Motor neuron (in vitro differentiated cells): ENCODE measurements around the gene NGB. TPM values are rescaled to one million over a fixed set of nuclear protein-coding genes. Genes with fewer than 3 reads are reported as not detected.

ENCODE experiments used
- ATAC-seq, 8 experiments: fragments of 200-7000 bp; cut with Tn5 transposase; replicated peaks in 6 of 8; 2 replicates each; pipeline ENCODE4 v1.8.0; 2021; ENCODE audit warnings: mild to moderate bottlenecking in 8 of 8, moderate library complexity in 8 of 8
- H3K27ac ChIP-seq, 2 donors: fragments of 250-450 bp; sonication (Bioruptor Pico); 2 replicates each; pipeline ENCODE4 v1.9.0; 2021; ENCODE audit warnings: antibody characterized with exemption in 2 of 2, mild to moderate bottlenecking in 2 of 2, moderate library complexity in 1 of 2
- H3K4me1 ChIP-seq, 2 donors: fragments of 250-450 bp; sonication (Bioruptor Pico); replicated peaks in 1 of 2; 2 replicates each; pipeline ENCODE4 v1.6.1; 2021; ENCODE audit warnings: antibody characterized with exemption in 2 of 2, mild to moderate bottlenecking in 2 of 2, moderate library complexity in 1 of 2
- H3K4me3 ChIP-seq, 5 donors: fragments of 250-450 bp; sonication (Bioruptor Pico); 2 replicates each; pipeline ENCODE4 v1.9.0; 2021; ENCODE audit warnings: antibody characterized with exemption in 5 of 5, mild to moderate bottlenecking in 5 of 5, moderate library complexity in 4 of 5
- WGBS, 10 experiments: fragments of 450-650 bp; shearing (Covaris generic); methylation state at CpG; one replicate each; pipeline ENCODE4 v1.0.0; 2022; 5-methylcytosine and 5-hydroxymethylcytosine counted together
- in situ Hi-C, 9 experiments: fragments of 400-800 bp; cut with MboI; loops; one replicate each; pipeline ENCODE4 v1.15.0; 2021; ENCODE audit warnings: low sequenced_read_pairs in 9 of 9, low pct_unique_long_range_greater_than_20kb in 2 of 9; ENCODE audit not compliant: unreplicated experiment in 9 of 9
- total RNA-seq, 8 experiments: library from RNA; unstranded; fragments of 300-600 nt; gene quantifications; 2 replicates each; pipeline versions ENCODE4 v1.2.3 to v1.2.4, GENCODE V29; 2022

NGB gene
- total RNA-seq, 8 experiments from 2014 or later, result 0.09 to 0.85 (median 0.35) TPM; not detected in 1

GRCh38 chr14:77220246-77221017 is 50.6 kb downstream of the NGB start:
- no peak overlapping the region for H3K4me3 ChIP-seq
- in situ Hi-C loops, result no loop called here
- ATAC-seq, result no peak
- H3K27ac ChIP-seq, result no peak overlapping the region
- WGBS, 10 experiments, result 20 to 80% (median 65%) methylated on average over 1 to 7 of the region's 24 CpGs; no CpG with 5 or more reads in 4 of the 10 experiments
- no peaks in the 10 kb centered on the region for H3K4me1 ChIP-seq

DNA sequence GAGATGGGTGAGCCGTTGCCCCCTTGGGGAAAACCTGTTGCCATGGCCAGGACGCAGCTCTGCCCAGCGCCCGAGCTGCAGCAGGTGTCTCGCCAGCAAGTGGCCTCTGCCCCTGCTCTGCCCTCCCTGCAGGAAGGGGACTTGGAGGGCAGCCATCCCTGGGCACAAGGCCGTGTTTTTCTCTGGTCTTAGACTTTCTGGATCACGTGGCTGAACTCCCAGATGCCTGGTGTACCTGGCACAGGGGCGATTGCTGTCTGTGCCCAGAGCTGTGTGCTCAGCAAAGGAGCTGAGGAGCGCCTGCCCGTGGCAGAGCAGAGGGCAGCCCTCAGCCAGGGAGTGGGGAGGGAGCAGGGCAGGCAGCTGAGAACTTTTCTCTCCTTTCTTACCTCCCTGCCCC is 51.4 kb downstream of the NGB start:
- Histone ChIP-seq H3K4me1 (no peaks in the 10 kb centered on the region), H3K4me3 (no peak overlapping the region), H3K27ac (no peak overlapping the region)
- 0 to 100% (median 70%) methylated on average over 1 to 4 of the region's 10 CpGs; no CpG with 5 or more reads in 6 of the 10 experiments for WGBS, 10 experiments
- in situ Hi-C loops, result no loop called here
- ATAC-seq, result no peak

DNA sequence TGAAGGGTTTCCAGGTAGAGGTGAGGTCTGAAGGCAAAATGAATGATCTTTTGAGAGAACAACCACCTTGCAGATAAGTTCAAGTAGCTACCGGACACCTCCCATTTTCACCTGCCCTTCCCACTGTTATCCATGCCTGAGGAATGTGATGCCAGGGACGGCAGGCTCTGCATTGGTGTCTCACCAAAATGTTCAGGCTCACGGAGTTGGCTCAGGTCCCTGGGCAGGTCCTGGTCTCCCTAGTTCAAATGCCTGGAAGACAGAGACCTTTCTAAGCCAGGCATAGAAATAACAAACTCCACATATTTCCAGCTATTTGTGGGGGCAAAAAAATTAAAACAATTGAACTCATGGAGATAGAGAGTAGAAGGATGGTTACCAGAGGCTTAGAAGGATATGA is 53.5 kb downstream of the NGB start:
- ATAC-seq, result no peak
- Histone ChIP-seq H3K4me3 (no peak overlapping the region), H3K27ac (no peak overlapping the region), H3K4me1 (peaks cover 4 to 8% of the 10 kb centered on the region in 2 donors)
- in situ Hi-C loops, result no loop called here
- 0 to 100% (median 29%) methylated on average over 1 to 3 of the region's 3 CpGs; no CpG with 5 or more reads in 3 of the 10 experiments for WGBS, 10 experiments

Other genes starting within 250 kb of the NGB start
- 10 to 100 TPM; 15.9 to 68.1 (median 40.4) TPM for gene IRF2BPL, start 242.5 kb downstream of the NGB start, total RNA-seq
- 10 to 100 TPM in 7 of 8 experiments, 1 to 10 TPM in 1; 9.0 to 30.6 (median 16.2) TPM for gene CIPC, start 172.9 kb downstream of the NGB start, total RNA-seq
- 10 to 100 TPM in 3 of 8 experiments, 1 to 10 TPM in 2, under 1 TPM in 3; 0.13 to 23.7 (median 8.8) TPM for gene ZDHHC22, start 129.4 kb downstream of the NGB start, total RNA-seq
- 10 to 100 TPM in 4 of 8 experiments, 1 to 10 TPM in 1, under 1 TPM in 3; 0.10 to 18.8 (median 6.9) TPM for gene TMEM63C, start 89.4 kb downstream of the NGB start, total RNA-seq
- gene POMT2, start 49.7 kb upstream of the NGB start, total RNA-seq, result 10 to 100 TPM; 11.6 to 44.1 (median 19.6) TPM
- gene GSTZ1, start 49.8 kb upstream of the NGB start, total RNA-seq, result 10 to 100 TPM; 15.5 to 41.0 (median 27.7) TPM
- gene TMED8, start 105.9 kb upstream of the NGB start, total RNA-seq, result 10 to 100 TPM; 14.8 to 24.0 (median 21.8) TPM
- gene SAMD15, start 106.2 kb upstream of the NGB start, total RNA-seq, result 10 to 100 TPM in 1 of 8 experiments, 1 to 10 TPM in 7; 1.2 to 12.8 (median 3.4) TPM
- gene NOXRED1, start 152.3 kb upstream of the NGB start, total RNA-seq, result 1 to 10 TPM in 2 of 8 experiments, under 1 TPM in 6; 0.33 to 3.0 (median 0.73) TPM
- 10 to 100 TPM; 17.5 to 33.8 (median 25.7) TPM for gene VIPAS39, start 186.4 kb upstream of the NGB start, total RNA-seq
- 100 to 1,000 TPM in 5 of 8 experiments, 10 to 100 TPM in 3; 76.3 to 203 (median 126) TPM for gene AHSA1, start 186.9 kb upstream of the NGB start, total RNA-seq
- 10 to 100 TPM in 1 of 8 experiments, 1 to 10 TPM in 3, under 1 TPM in 4; 0.17 to 19.0 (median 0.92) TPM for gene ISM2, start 227.6 kb upstream of the NGB start, total RNA-seq